Measurements from ENCODE around the gene SLC4A1AP.

Gene SLC4A1AP

GRCh38 chr2:27713201-27713600 lies 49.5 kb downstream of the SLC4A1AP start:
- H3K4me2 ChIP-seq (ENCODE audit: low read depth, low read length, poor library complexity, severe bottlenecking) = no peak overlapping the region
- no peaks in the 10 kb centered on the region for H4K20me1 ChIP-seq (ENCODE audit: insufficient read depth, low read length, poor library complexity, severe bottlenecking)
- no peak overlapping the region for H3K4me3 ChIP-seq (ENCODE audit: low read length, poor library complexity, severe bottlenecking)
- H3F3A ChIP-seq (ENCODE audit: low read depth) = no peaks in the 10 kb centered on the region
- no peaks in the 10 kb centered on the region for H3K4me1 ChIP-seq (ENCODE audit: insufficient read depth, low read length, poor library complexity, severe bottlenecking)
- no peaks in the 10 kb centered on the region for H3K36me3 ChIP-seq (ENCODE audit: insufficient read depth, low read length)
- H3K9me2 ChIP-seq (replicated peaks; ENCODE audit: low read depth, low read length) = no peaks in the 10 kb centered on the region
- H2AFZ ChIP-seq (ENCODE audit: low read length) = no peak overlapping the region
- no peaks in the 10 kb centered on the region for H3K27me3 ChIP-seq (ENCODE audit: insufficient read depth, low read length, poor library complexity, severe bottlenecking)
- H3K79me2 ChIP-seq (ENCODE audit: insufficient read depth, low read length) = no peaks in the 10 kb centered on the region
- no peak overlapping the region for H3K9ac ChIP-seq (ENCODE audit: low read depth, low read length, poor library complexity, severe bottlenecking)
- no peaks in the 10 kb centered on the region for H3K9me3 ChIP-seq (ENCODE audit: insufficient read depth, low read depth, low read length)
- TF ChIP-seq EZH2phosphoT487 (IDR thresholded peaks at IDR 0.05; ENCODE audit: borderline replicate concordance) = no peak
- TF ChIP-seq CTCF (conservative IDR thresholded peaks at IDR 0.05; ENCODE audit: low read length) = no peak

GRCh38 chr2:27714053-27714452 lies 50.4 kb downstream of the SLC4A1AP start:
- H3K4me3 ChIP-seq (ENCODE audit: low read length, poor library complexity, severe bottlenecking) = no peak overlapping the region
- no peaks in the 10 kb centered on the region for H3F3A ChIP-seq (ENCODE audit: low read depth)
- no peaks in the 10 kb centered on the region for H3K79me2 ChIP-seq (ENCODE audit: insufficient read depth, low read length)
- H2AFZ ChIP-seq (ENCODE audit: low read length) = no peak overlapping the region
- H3K9me2 ChIP-seq (replicated peaks; ENCODE audit: low read depth, low read length) = no peaks in the 10 kb centered on the region
- no peaks in the 10 kb centered on the region for H3K4me1 ChIP-seq (ENCODE audit: insufficient read depth, low read length, poor library complexity, severe bottlenecking)
- no peaks in the 10 kb centered on the region for H4K20me1 ChIP-seq (ENCODE audit: insufficient read depth, low read length, poor library complexity, severe bottlenecking)
- H3K9me3 ChIP-seq (ENCODE audit: insufficient read depth, low read depth, low read length) = no peaks in the 10 kb centered on the region
- no peak overlapping the region for H3K4me2 ChIP-seq (ENCODE audit: low read depth, low read length, poor library complexity, severe bottlenecking)
- TF ChIP-seq EZH2phosphoT487 (IDR thresholded peaks at IDR 0.05; ENCODE audit: borderline replicate concordance) (no peak), CTCF (conservative IDR thresholded peaks at IDR 0.05; ENCODE audit: low read length) (no peak)
- H3K9ac ChIP-seq (ENCODE audit: low read depth, low read length, poor library complexity, severe bottlenecking) = no peak overlapping the region
- H3K36me3 ChIP-seq (ENCODE audit: insufficient read depth, low read length) = no peaks in the 10 kb centered on the region
- no peaks in the 10 kb centered on the region for H3K27me3 ChIP-seq (ENCODE audit: insufficient read depth, low read length, poor library complexity, severe bottlenecking)

GRCh38 chr2:27714851-27715291 lies 51.2 kb downstream of the SLC4A1AP start:
- H3K9ac ChIP-seq (ENCODE audit: low read depth, low read length, poor library complexity, severe bottlenecking) = no peak overlapping the region
- H3K9me2 ChIP-seq (replicated peaks; ENCODE audit: low read depth, low read length) = no peaks in the 10 kb centered on the region
- H4K20me1 ChIP-seq (ENCODE audit: insufficient read depth, low read length, poor library complexity, severe bottlenecking) = no peaks in the 10 kb centered on the region
- H3K4me2 ChIP-seq (ENCODE audit: low read depth, low read length, poor library complexity, severe bottlenecking) = no peak overlapping the region
- H3K9me3 ChIP-seq (ENCODE audit: insufficient read depth, low read depth, low read length) = no peaks in the 10 kb centered on the region
- H3K4me1 ChIP-seq (ENCODE audit: insufficient read depth, low read length, poor library complexity, severe bottlenecking) = no peaks in the 10 kb centered on the region
- H3K79me2 ChIP-seq (ENCODE audit: insufficient read depth, low read length) = no peaks in the 10 kb centered on the region
- TF ChIP-seq CTCF (conservative IDR thresholded peaks at IDR 0.05; ENCODE audit: low read length) = no peak
- no peak for TF ChIP-seq EZH2phosphoT487 (IDR thresholded peaks at IDR 0.05; ENCODE audit: borderline replicate concordance)
- H3K4me3 ChIP-seq (ENCODE audit: low read length, poor library complexity, severe bottlenecking) = no peak overlapping the region
- H3F3A ChIP-seq (ENCODE audit: low read depth) = no peaks in the 10 kb centered on the region
- H3K36me3 ChIP-seq (ENCODE audit: insufficient read depth, low read length) = no peaks in the 10 kb centered on the region
- no peak overlapping the region for H2AFZ ChIP-seq (ENCODE audit: low read length)
- H3K27me3 ChIP-seq (ENCODE audit: insufficient read depth, low read length, poor library complexity, severe bottlenecking) = no peaks in the 10 kb centered on the region
